GM12872 (cell line): ENCODE data around the gene NAMPT.

Experiments used
- TF ChIP-seq, protein P1 (sequence below): IDR thresholded peaks from 3 replicates; pipeline ENCODE4 v1.5.1; 2011; ENCODE audit warnings: low read depth, mild to moderate bottlenecking, low read length, moderate library complexity; ENCODE audit not compliant: insufficient read depth

Gene NAMPT

GRCh38 chr7:106262221-106262881 lies 22.4 kb downstream of the NAMPT start:
- TF ChIP-seq, protein P1, sequence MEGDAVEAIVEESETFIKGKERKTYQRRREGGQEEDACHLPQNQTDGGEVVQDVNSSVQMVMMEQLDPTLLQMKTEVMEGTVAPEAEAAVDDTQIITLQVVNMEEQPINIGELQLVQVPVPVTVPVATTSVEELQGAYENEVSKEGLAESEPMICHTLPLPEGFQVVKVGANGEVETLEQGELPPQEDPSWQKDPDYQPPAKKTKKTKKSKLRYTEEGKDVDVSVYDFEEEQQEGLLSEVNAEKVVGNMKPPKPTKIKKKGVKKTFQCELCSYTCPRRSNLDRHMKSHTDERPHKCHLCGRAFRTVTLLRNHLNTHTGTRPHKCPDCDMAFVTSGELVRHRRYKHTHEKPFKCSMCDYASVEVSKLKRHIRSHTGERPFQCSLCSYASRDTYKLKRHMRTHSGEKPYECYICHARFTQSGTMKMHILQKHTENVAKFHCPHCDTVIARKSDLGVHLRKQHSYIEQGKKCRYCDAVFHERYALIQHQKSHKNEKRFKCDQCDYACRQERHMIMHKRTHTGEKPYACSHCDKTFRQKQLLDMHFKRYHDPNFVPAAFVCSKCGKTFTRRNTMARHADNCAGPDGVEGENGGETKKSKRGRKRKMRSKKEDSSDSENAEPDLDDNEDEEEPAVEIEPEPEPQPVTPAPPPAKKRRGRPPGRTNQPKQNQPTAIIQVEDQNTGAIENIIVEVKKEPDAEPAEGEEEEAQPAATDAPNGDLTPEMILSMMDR = no peak

- TF ChIP-seq, protein P1 = no peak
These were observed 24.6 kb downstream of the NAMPT start for GRCh38 chr7:106260136-106260561.

GRCh38 chr7:106258789-106259188 lies 26.0 kb downstream of the NAMPT start:
- TF ChIP-seq, protein P1 = no peak

GRCh38 chr7:106257752-106258151 lies 27.0 kb downstream of the NAMPT start:
- TF ChIP-seq, protein P1 = no peak

DNA sequence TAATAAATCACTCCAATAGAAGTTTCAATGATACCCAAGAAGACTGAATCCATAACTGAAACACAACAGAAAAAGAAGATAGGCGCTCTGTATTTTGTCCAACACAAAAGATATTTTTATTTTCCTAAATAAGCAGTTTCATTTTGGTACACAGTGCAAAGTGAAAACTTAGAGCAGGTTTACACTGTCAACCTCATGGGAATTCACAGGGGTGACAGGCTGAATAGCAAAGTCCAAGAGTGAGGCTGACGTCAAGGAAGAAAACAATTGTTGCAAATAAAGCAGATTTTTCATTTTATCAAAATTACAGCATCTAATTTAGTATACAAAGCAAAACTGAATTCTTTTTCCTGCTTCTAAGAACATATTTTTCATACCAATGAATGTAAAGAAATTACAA lies 28.6 kb downstream of the NAMPT start:
- TF ChIP-seq, protein P1 = no peak

DNA sequence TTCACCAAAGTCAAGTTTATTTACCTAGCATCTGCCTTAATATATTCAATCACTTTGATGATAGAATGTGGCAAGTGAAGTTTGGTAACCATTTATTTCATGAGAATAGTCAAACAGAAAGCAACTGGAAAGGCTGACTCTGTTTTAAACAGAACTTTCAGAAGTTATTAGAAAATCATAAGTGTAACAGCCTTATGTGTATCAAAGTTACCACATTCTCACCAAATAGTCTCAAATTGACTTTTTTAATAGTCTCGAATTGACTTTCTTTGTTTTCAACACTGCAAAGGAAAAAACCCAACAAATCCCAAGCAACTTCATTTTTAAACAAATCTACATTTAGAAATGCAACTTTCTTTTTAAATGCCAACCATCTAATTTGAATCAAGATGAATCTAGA lies 29.5 kb downstream of the NAMPT start:
- TF ChIP-seq, protein P1 = no peak

DNA sequence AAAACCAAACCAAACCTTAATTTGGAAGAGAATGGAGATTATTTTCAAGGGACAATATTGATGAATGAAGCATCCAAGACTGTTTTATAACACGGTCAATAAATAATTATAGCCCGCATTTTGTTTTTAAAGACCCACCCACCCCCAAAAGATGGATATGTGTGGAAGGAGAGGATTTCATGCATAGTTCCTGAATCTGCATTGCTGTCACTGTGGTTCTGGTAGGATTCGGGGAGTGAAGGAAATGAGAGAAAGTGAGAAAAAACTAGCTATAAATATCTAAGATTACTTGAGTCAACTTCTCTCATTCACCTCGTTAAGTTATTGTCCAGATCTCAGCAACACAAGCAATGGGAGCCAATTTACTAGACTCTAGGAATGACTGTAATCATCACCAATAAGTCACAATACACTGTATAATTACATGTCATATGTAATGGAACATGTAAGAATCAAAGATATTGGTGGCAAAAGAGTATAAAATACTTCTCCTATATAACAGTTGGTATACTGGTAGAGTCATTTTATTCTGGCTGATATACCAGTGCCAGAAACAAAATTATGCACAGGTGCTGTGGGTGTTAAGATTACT lies 30.2 kb downstream of the NAMPT start:
- TF ChIP-seq, protein P1 = no peak
